Adipocyte (in vitro differentiated cells): ENCODE measurements around the gene CHST10.
A peak's percentile ranks its signal among the peaks of the same experiment; 100 is the strongest.
"Not testable (repeated sequence)": the region's sequence is repeated elsewhere in the genome, so short reads cannot be mapped to it uniquely, and the experiment has no call there.

ENCODE experiments used
- DNase-seq: peaks from one replicate; pipeline ENCODE4 v3.0.0-alpha.2; 2015; ENCODE audit warnings: low read depth
- H3K27me3 ChIP-seq: replicated peaks from 2 replicates; pipeline ENCODE4 v1.7.0; 2013; ENCODE audit warnings: mild to moderate bottlenecking, low read length, moderate library complexity; ENCODE audit not compliant: control insufficient read depth, insufficient read depth
- H3K36me3 ChIP-seq: 2 replicates; pipeline ENCODE4 v1.7.0; 2013; ENCODE audit warnings: low read length, mild to moderate bottlenecking, moderate library complexity; ENCODE audit not compliant: control insufficient read depth, insufficient read depth, severe bottlenecking
- H3K4me1 ChIP-seq: 2 replicates; pipeline ENCODE4 v1.7.0; 2013; ENCODE audit warnings: mild to moderate bottlenecking, low read length, moderate library complexity; ENCODE audit not compliant: control insufficient read depth, insufficient read depth
- H3K4me3 ChIP-seq: 2 replicates; pipeline ENCODE4 v1.7.0; 2013; ENCODE audit warnings: mild to moderate bottlenecking, low read length, moderate library complexity
- H3K9ac ChIP-seq: 2 replicates; pipeline ENCODE4 v1.7.0; 2013; ENCODE audit warnings: mild to moderate bottlenecking, low read length, moderate library complexity
- H3K9me3 ChIP-seq: 2 replicates; pipeline ENCODE4 v1.7.0; 2013; ENCODE audit warnings: mild to moderate bottlenecking, low read length, moderate library complexity; ENCODE audit not compliant: control insufficient read depth

Gene CHST10

DNA sequence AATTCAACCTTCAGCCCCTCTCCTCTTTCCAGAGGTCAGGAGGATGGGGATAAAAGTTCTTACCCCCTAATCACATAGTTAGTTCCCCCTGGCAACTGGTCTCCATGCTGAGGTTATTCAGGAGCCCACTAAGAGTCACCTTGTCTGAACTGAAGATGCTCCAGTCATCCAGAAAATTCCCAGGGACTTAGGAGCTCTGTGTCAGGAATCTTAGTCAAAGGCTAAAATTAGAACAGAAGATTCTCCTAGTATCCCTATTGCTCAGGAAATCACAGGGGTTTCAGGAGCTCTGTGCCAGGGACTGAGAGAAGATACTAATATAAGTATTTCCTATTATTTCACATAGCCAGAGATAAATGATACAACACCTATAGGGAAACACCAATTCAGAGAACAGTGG is 57.9 kb downstream of the CHST10 start:
- Histone ChIP-seq H3K36me3 (no peaks in the 10 kb centered on the region), H3K9ac (no peak overlapping the region), H3K9me3 (peaks cover 9% of the 10 kb centered on the region), H3K4me1 (peaks cover 2% of the 10 kb centered on the region), H3K27me3 (peaks cover 4% of the 10 kb centered on the region), H3K4me3 (no peak overlapping the region)
- DNase-seq, result no peak

DNA sequence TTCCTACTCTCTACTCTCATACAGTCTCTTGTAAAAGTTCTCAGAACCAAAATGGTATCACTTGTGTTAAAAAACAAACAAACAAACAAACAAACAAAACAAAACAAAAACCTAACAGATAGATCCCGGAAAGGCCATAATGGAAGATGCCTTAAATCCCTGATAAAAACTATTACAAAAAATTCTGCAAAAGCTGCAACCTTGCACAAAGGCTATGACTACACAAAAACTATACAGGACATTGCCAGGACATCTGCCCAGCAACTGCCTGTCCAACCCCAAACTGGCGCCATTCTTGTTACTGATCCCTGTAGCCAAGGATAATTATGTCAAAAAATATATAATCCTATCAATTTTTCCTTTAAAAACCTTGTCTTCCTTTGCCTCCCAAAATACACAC is 58.9 kb downstream of the CHST10 start:
- H3K36me3 ChIP-seq, result no peaks in the 10 kb centered on the region
- peaks cover 4% of the 10 kb centered on the region for H3K27me3 ChIP-seq
- no peak for DNase-seq
- no peak overlapping the region for H3K4me3 ChIP-seq
- peaks cover 9% of the 10 kb centered on the region for H3K9me3 ChIP-seq
- H3K4me1 ChIP-seq, result no peaks in the 10 kb centered on the region
- no peak overlapping the region for H3K9ac ChIP-seq

DNA sequence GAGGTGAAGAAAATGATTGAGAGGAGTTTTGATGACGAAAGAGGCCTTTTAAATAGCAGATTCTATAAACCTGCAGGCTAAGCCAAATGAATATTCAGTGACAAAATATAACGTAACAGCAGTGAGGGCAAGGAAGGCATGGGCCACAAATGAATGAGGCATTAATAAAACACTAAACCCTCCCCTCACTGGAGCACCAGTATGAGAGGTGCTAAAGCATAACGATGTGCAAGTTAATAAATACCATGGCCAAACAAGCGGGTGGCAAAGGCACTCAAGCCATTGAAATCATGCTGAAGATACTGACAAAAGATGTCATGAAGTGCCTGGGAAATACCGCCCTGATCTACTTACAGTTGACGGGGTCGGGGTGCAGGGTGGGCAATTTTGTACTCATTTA is 64.9 kb downstream of the CHST10 start:
- Histone ChIP-seq H3K9me3 (no peaks in the 10 kb centered on the region), H3K9ac (no peak overlapping the region), H3K36me3 (no peaks in the 10 kb centered on the region), H3K27me3 (peaks cover 4% of the 10 kb centered on the region), H3K4me1 (no peaks in the 10 kb centered on the region), H3K4me3 (no peak overlapping the region)
- no peak for DNase-seq

DNA sequence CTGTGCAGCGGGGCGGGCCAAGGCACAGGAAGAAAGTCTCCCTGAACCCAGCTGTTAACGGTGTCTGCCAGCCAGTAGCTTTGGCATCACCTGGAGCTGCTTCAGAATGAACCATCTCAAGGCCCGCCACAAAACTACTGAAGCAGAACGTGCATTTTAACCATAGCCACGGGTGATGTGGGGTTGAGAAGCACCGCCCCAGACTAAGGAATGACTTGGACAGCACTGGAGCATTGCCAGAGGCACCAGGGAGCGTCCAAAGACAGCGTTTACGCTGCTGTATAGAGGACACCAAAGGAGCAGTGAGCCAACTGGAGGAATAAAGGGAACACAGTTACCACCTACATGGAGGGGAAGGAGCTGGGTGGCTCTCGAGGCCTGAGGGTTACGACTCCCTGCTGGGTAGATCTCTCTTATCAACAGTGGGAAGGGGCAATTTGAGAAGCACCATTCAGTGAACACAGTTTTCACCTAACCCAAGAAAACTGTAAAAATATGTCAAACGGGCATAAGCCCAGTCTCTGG is 66.7 kb downstream of the CHST10 start:
- Histone ChIP-seq H3K27me3 (peaks cover 4% of the 10 kb centered on the region), H3K36me3 (no peaks in the 10 kb centered on the region), H3K9me3 (no peaks in the 10 kb centered on the region), H3K9ac (no peak overlapping the region), H3K4me3 (no peak overlapping the region), H3K4me1 (no peaks in the 10 kb centered on the region)
- DNase-seq, result peak; percentile 15

DNA sequence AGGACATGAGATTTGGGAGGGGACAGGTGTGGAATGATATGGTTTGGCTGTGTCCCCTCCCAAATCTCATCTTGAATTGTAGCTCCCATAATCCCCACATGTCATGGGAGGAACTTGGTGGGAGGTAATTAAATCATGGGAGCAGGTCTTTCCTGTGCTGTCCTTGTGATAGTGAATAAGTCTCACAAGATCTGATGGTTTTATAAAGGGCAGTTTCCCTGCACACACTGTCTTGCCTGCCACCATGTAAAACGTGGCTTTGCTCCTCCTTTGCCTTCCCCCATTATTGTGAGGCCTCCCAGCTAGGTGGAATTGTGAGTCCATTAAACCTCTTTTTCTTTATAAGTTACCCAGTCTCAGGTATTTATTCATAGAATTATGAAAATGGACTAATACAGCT is 72.3 kb downstream of the CHST10 start:
- H3K9ac ChIP-seq, H3K4me1 ChIP-seq, H3K9me3 ChIP-seq, DNase-seq, H3K36me3 ChIP-seq, H3K4me3 ChIP-seq, H3K27me3 ChIP-seq: not testable (repeated sequence)

DNA sequence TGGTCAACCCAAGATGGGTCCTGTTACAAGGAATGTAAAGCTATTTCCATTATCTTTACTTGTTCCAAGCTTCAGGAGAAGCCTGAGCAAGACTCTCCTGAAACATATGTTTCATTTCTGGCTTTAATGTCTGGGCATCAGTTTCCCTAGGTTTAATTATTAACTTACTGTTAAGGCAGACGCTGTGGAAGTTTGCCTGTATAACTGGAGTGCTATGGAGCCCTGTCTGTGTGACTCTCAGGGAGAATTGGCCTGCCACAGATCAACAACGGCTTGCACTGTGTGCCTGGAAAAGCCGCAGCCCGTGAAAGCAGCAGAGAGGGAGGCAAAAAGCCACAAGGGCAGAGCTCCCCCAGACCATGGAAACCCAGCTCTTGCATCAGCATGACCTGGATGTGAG is 73.0 kb downstream of the CHST10 start:
- no peak overlapping the region for H3K4me3 ChIP-seq
- no peak overlapping the region for H3K9ac ChIP-seq
- H3K4me1 ChIP-seq, result no peaks in the 10 kb centered on the region
- peaks cover 4% of the 10 kb centered on the region for H3K9me3 ChIP-seq
- H3K36me3 ChIP-seq, result no peaks in the 10 kb centered on the region
- peaks cover 10% of the 10 kb centered on the region for H3K27me3 ChIP-seq
- no peak for DNase-seq

DNA sequence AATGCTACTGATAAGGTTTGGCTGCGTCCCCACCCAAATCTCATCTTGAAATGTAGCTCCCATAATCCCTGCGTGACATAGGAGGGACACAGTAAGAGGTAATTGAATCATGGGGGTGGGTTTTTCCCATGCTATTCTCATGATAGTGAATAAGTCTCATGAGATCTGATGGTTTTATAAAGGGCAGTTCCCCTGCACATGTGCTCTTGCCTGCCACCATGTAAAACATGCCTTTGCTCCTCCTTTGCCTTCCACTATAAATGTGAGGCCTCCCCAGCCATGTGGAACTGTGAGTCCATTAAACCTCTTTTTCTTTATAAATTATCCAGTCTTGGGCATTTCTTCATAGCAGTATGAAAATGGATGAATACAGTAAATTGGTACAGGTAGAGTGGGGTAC is 75.0 kb downstream of the CHST10 start:
- H3K4me3 ChIP-seq, H3K9me3 ChIP-seq, DNase-seq, H3K36me3 ChIP-seq, H3K4me1 ChIP-seq, H3K9ac ChIP-seq: not testable (repeated sequence)
- peaks cover 17% of the 10 kb centered on the region for H3K27me3 ChIP-seq
